Activated naive CD4-positive, alpha-beta T cell treated with anti-CD3 and anti-CD28 coated beads for 36 hours (primary cell): ENCODE results near the gene CLOCK. TPM values are rescaled to one million over a fixed set of nuclear protein-coding genes. Genes with fewer than 3 reads are reported as not detected.

Source experiments
- CTCF ChIA-PET: fragments of 350-600 bp; sonication (Branson Sonifier 250); formaldehyde crosslinking; loops from one replicate; lab custom pipeline; 2021; ENCODE audit warnings: antibody characterized with exemption; lab: Charles Lee
- DNase-seq: peaks from one replicate; pipeline ENCODE4 v3.0.0-alpha.2; 2020
- H3K27ac Mint-ChIP-seq: one replicate; pipeline ENCODE4 v1.8.0; 2021; ENCODE audit warnings: mild to moderate bottlenecking, mixed read lengths
- H3K27me3 Mint-ChIP-seq: one replicate; pipeline ENCODE4 v1.8.0; 2021; ENCODE audit warnings: low read depth, mixed read lengths
- H3K36me3 Mint-ChIP-seq: one replicate; pipeline ENCODE4 v1.8.0; 2021; ENCODE audit warnings: low read depth, mixed read lengths
- H3K4me1 Mint-ChIP-seq: one replicate; pipeline ENCODE4 v1.8.0; 2021; ENCODE audit warnings: low read depth, mixed read lengths
- H3K4me3 Mint-ChIP-seq: one replicate; pipeline ENCODE4 v1.8.0; 2021; ENCODE audit warnings: mild to moderate bottlenecking, moderate library complexity, mixed read lengths
- H3K9me3 Mint-ChIP-seq: one replicate; pipeline ENCODE4 v1.8.0; 2021; ENCODE audit warnings: mixed read lengths
- intact Hi-C: fragments of 100-400 bp; cut with micrococcal nuclease; formaldehyde crosslinking; loops from one replicate; pipeline ENCODE4 v1.15.1; 2023
- total RNA-seq, 2 experiments: library from RNA; stranded (reverse); gene quantifications; one replicate each; pipeline ENCODE4 v1.2.3, GENCODE V29; 2021

CLOCK gene
- total RNA-seq, 2 experiments from 2014 or later: 8.1 to 8.5 TPM

DNA sequence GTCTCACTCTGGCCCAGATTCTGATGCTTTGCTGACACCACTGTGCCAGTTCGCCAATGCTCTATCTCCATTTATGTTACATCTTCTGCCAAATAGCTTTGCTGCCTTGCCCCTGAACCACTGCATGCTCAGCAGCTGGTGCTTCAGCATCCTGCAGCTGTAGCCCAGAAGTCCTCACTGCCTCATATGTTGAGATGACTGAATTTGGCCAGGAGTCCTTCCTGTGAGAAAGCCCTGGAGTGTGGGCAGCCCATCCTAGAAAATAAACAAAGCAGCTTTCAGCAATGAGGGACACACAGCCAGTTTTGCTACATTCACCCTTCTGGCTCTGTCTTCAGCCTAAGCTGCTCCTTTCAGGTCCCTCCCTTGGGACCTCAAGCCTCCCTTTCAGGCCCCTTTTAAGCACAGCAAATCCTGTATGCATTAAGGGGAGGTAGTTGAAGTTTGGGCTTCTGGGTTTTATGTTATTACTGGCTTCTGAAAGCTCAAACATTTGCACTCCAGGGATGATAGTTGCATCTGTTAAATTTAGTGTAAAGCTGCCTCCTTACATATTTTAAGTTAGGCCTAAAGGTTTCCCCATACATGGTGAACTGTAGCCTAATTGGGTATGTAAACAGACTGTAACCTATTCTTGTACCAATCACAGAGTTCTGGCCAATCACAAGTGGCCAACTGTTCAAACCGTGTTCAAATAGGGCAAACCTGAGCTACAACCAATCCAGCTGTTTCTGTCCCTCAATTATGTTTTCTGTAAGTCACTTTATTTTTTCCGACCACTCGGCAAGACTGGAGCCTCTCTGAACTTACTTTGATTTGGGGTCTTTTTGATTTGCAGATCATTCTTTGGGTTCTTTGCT lies 153.0 kb downstream of the CLOCK start:
- H3K27me3 Mint-ChIP-seq: no peaks in the 10 kb centered on the region
- DNase-seq: no peak
- H3K4me1 Mint-ChIP-seq: peaks cover 26% of the 10 kb centered on the region
- no peak overlapping the region for H3K27ac Mint-ChIP-seq
- H3K9me3 Mint-ChIP-seq: no peaks in the 10 kb centered on the region
- no peak overlapping the region for H3K4me3 Mint-ChIP-seq
- peaks cover 14% of the 10 kb centered on the region for H3K36me3 Mint-ChIP-seq
- CTCF ChIA-PET: interaction anchor here (0.6 to 1.7 kb wide), 5 partner anchors 8 to 1151 kb away, joined by 3 to 9 read pairs (median 3); partner anchors contain the start of gene SRD5A3
- intact Hi-C loops: loop anchor here (2.0 kb wide), 1 partner anchor 473 kb away; no protein-coding TSS in a partner anchor

DNA sequence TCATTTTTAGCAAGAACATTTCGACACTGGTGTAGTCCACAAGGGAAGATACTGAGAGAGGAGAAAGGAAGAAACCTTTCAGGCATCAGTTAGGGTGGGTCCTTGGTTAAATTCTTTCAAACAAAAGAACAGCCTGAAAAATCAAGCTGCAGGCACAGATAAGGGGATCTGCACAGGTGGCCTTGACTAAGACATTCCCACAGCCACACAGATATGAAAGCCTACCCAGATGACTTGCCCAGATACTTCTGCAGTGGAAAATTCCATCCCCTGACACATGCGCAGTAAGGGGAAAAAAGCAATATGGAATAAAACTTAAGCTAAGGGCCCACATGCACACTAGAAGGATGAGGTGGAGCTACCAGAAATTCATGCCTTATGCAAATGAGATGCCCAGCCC lies 159.9 kb downstream of the CLOCK start:
- CTCF ChIA-PET: interaction anchor here (0.9 to 1.0 kb wide), 2 partner anchors 31 to 40 kb away, joined by 3 read pairs; no protein-coding TSS in a partner anchor
- intact Hi-C loops: no loop called here
- H3K27me3 Mint-ChIP-seq: no peaks in the 10 kb centered on the region
- H3K27ac Mint-ChIP-seq: no peak overlapping the region
- H3K36me3 Mint-ChIP-seq: no peaks in the 10 kb centered on the region
- no peak for DNase-seq
- peaks cover 11% of the 10 kb centered on the region for H3K4me1 Mint-ChIP-seq
- no peak overlapping the region for H3K4me3 Mint-ChIP-seq
- H3K9me3 Mint-ChIP-seq: no peaks in the 10 kb centered on the region

DNA sequence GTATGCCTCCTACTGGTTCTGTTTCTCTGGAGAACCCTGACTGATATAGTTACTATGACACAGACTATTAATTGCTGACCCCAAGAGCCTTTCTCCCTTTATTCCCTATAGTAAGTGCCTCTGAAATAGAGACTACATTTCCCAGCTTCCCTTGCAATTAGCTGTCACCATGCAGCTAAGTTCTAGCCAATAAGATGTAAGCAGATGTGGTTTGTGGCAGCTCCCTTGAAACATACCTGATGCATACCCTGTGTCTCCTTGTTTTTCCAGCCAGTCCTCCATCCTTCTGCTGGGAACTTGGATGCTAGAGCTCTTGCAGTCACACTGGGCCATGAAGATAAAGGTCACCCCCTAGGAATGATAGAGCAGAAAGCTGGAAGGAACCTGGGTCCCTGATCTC lies 160.6 kb downstream of the CLOCK start:
- Mint-ChIP-seq H3K4me3 (no peak overlapping the region), H3K9me3 (no peaks in the 10 kb centered on the region), H3K4me1 (peaks cover 11% of the 10 kb centered on the region), H3K27me3 (no peaks in the 10 kb centered on the region), H3K27ac (no peak overlapping the region), H3K36me3 (no peaks in the 10 kb centered on the region)
- DNase-seq: no peak
- intact Hi-C loops: no loop called here
- CTCF ChIA-PET: interaction anchor here (0.9 to 1.0 kb wide), 2 partner anchors 9 to 31 kb away, joined by 3 read pairs; no protein-coding TSS in a partner anchor

DNA sequence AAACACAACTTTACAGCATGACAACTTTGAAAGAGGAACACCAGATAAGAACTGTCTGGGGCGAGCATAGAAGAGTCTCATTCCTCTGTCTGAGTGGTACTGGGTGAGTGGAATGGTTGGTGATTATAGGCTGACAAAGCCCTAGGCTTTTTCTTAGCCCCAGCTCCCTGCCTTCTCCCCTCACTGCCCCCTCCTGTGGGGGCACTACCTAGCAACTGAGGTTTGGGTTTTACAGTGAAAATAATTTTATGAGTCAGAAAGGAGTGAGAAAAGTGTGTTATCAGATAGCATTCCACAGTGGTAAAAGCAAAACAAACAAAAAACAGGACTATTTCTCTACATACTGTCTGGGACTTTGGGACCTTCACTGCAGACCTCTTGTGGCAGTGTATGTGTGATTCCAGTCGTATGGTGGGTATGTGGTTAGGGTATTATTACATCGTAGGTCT lies 161.5 kb downstream of the CLOCK start:
- CTCF ChIA-PET: interaction anchor here (0.7 kb wide), 1 partner anchor 67 kb away, joined by 3 read pairs; no protein-coding TSS in a partner anchor
- Mint-ChIP-seq H3K27ac (no peak overlapping the region), H3K36me3 (no peaks in the 10 kb centered on the region), H3K4me1 (peaks cover 11% of the 10 kb centered on the region), H3K9me3 (no peaks in the 10 kb centered on the region), H3K4me3 (no peak overlapping the region), H3K27me3 (no peaks in the 10 kb centered on the region)
- intact Hi-C loops: no loop called here
- no peak for DNase-seq

DNA sequence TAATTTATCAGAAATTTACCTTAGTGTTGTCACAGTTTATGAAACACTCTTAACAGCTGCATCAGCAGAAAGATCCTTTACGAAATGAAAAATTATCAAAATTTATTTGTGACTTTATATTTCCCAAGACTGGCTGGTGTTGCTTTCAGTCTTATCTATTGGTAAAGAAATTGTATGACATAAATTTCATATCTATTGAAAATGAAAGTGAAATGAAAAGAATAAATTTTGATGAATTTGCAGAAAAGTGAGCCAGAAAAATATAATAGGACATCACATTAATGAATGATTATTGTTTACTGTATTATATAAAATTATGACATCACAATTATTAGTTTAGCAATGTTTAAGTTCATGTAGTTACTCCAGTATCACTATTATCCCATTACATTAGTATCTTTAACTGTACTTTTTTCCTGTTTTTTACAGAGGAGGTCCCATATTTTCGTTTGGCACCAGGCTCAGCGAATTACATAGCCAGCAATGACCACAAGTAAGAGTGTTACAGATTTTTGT lies 164.2 kb downstream of the CLOCK start:
- no peaks in the 10 kb centered on the region for H3K9me3 Mint-ChIP-seq
- H3K36me3 Mint-ChIP-seq: no peaks in the 10 kb centered on the region
- H3K27ac Mint-ChIP-seq: no peak overlapping the region
- CTCF ChIA-PET: no interaction called here
- intact Hi-C loops: no loop called here
- H3K4me3 Mint-ChIP-seq: no peak overlapping the region
- DNase-seq: no peak
- no peaks in the 10 kb centered on the region for H3K27me3 Mint-ChIP-seq
- H3K4me1 Mint-ChIP-seq: peaks cover 10% of the 10 kb centered on the region

DNA sequence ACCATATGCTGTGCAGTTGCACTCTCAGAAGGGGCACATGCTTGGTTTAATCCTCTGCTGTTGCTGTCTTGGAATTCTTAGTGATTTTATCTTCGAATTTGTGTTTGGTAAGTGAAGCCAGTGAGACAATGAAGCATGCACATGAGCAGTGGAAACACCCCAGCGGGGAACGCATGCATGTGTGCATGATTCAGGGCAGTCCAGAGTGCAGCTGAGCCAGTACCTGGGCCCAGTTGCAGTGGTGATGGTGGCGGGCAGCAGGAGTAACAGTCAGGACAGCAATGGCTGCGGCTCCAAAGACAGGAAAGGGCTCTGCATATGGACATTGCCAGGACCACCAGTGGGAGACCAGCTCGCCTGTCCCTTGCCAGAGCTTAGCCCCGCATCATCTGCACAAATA lies 165.2 kb downstream of the CLOCK start:
- intact Hi-C loops: no loop called here
- Mint-ChIP-seq H3K4me3 (no peak overlapping the region), H3K27ac (no peak overlapping the region), H3K27me3 (no peaks in the 10 kb centered on the region), H3K36me3 (no peaks in the 10 kb centered on the region), H3K9me3 (no peaks in the 10 kb centered on the region), H3K4me1 (peaks cover 2% of the 10 kb centered on the region)
- DNase-seq: no peak
- CTCF ChIA-PET: no interaction called here

DNA sequence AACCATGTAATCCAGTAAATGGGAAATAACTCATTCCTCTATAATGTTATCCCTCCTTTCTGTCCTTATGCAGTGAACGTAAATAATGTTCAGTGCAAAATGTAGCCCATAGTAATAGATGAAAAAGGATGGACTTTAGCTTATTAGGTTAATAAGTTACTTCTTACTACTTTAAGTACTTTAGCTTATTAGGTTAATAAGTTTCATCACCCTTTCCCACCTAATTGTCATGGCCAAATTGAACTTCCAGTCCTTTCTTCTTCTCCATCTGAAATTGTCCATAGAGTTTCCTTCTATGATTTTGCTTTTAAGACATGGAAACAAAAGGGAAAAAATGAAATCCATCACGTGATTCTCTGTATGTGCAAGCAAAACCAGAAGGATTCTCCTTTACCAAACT lies 166.1 kb downstream of the CLOCK start:
- Mint-ChIP-seq H3K4me1 (peaks cover 2% of the 10 kb centered on the region), H3K36me3 (no peaks in the 10 kb centered on the region), H3K9me3 (no peaks in the 10 kb centered on the region)

DNA sequence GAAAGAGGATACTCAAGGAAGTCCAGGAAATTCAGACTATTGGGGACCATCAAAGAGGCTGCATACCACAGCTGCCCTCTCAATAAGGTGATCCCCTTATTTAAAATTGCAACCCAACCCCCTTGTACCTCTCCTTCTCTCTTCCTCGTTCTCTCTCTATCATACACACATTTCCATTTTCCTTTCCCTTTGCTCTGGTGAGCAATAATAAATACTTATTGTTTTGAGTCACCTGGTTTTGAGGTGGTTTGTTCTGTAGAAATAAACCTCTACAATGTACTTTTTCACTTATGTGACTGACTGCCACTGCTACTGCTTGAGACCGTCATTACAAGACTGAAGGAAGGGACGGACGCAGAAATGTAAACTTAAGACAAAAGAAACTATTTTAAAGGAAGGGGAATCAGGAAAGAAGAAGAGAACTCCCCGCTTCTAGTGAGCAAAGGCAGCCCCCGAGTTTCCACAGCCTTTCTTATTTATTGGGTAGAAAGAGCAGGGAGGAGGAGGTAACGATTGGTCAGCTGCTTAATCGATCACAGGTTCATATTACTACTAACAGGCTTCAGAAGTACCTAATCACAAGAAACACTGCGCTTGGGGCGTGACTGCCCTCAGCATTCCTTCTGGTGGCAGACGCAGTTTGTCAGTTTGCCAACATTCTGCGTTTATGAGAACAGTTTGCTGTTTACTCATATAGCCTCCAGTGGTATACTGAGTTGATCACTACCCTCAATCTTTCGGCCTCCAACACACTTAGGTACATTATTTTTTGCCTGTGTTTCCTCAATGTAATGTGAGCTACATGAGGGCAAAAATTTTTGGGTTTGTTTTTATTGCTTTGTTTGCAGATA lies 167.9 kb downstream of the CLOCK start:
- no peak for DNase-seq
- Mint-ChIP-seq H3K4me1 (no peaks in the 10 kb centered on the region), H3K27me3 (no peaks in the 10 kb centered on the region), H3K36me3 (no peaks in the 10 kb centered on the region), H3K9me3 (no peaks in the 10 kb centered on the region), H3K4me3 (no peak overlapping the region), H3K27ac (no peak overlapping the region)
- intact Hi-C loops: no loop called here
- CTCF ChIA-PET: no interaction called here

More for the DNA sequence above, 166.1 kb downstream of the CLOCK start:
- CTCF ChIA-PET: no interaction called here
- no peak overlapping the region for H3K4me3 Mint-ChIP-seq
- H3K27ac Mint-ChIP-seq: no peak overlapping the region
- intact Hi-C loops: no loop called here
- no peak for DNase-seq
- H3K27me3 Mint-ChIP-seq: no peaks in the 10 kb centered on the region

Other genes with a start within 250 kb of the CLOCK start
- gene SRD5A3, start 200.7 kb downstream of the CLOCK start, total RNA-seq: 10 to 100 TPM; 21.7 to 22.3 TPM
- 10 to 100 TPM; 39.1 to 40.6 TPM for gene TMEM165, start 151.0 kb downstream of the CLOCK start, total RNA-seq
- gene PDCL2, start 45.3 kb upstream of the CLOCK start, total RNA-seq: not detected
- not detected for gene NMU, start 89.4 kb upstream of the CLOCK start, total RNA-seq